Measurements from ENCODE around the gene LUM.

DNA sequence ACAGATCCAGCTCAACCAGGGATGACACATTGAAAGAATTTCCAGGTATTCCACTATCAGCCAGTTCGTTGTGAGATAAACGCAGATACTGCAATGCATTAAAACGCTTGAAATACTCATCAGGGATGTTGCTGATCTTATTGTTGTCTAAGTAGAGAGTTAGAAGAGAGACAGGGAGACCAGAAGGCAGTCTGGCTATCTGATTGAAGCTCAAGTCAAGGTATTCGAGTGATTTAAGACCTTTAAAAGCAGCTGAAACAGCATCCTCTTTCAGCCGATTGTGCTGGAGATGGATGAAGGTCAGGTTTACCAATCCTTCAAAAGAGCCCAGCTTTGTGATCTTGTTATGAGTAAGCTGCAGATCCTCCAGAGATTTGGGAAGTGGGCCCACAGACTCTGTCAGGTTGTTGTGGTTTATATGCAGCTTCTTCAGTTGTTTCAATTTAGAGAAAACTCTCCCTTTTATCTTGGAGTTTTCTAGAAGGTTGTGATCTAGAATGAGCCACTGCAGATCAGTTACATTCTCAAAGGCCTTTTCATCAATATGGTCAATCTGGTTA is 3.0 kb downstream of the LUM start:
- TF ChIP-seq, protein P1, sequence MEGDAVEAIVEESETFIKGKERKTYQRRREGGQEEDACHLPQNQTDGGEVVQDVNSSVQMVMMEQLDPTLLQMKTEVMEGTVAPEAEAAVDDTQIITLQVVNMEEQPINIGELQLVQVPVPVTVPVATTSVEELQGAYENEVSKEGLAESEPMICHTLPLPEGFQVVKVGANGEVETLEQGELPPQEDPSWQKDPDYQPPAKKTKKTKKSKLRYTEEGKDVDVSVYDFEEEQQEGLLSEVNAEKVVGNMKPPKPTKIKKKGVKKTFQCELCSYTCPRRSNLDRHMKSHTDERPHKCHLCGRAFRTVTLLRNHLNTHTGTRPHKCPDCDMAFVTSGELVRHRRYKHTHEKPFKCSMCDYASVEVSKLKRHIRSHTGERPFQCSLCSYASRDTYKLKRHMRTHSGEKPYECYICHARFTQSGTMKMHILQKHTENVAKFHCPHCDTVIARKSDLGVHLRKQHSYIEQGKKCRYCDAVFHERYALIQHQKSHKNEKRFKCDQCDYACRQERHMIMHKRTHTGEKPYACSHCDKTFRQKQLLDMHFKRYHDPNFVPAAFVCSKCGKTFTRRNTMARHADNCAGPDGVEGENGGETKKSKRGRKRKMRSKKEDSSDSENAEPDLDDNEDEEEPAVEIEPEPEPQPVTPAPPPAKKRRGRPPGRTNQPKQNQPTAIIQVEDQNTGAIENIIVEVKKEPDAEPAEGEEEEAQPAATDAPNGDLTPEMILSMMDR (conservative IDR thresholded peaks at IDR 0.05; ENCODE audit: low read depth, low read length), result no peak
- TF ChIP-seq EZH2 (IDR thresholded peaks at IDR 0.05; ENCODE audit: borderline replicate concordance, low read depth, low read length, poor library complexity, severe bottlenecking), result no peak
